GM19239 (cell line): Measurements from ENCODE around the gene DSEL.

ENCODE experiments used
- DNase-seq: peaks from one replicate; pipeline ENCODE4 v3.0.0; 2011; ENCODE audit warnings: low spot score; ENCODE audit not compliant: insufficient read length
- FAIRE-seq: peaks from 2 replicates; lab custom pipeline; 2011; peaks lifted over from hg19 to GRCh38; lab: Jason Lieb, UNC

The DSEL gene

GRCh38 chr18:67516539-67517443 lies at the start of gene DSEL:
Gene DSEL (minus strand): TSS chr18:67516720. CDS start chr18:67514608, 2,112 bp downstream.
- FAIRE-seq: peak; percentile 57

DNA sequence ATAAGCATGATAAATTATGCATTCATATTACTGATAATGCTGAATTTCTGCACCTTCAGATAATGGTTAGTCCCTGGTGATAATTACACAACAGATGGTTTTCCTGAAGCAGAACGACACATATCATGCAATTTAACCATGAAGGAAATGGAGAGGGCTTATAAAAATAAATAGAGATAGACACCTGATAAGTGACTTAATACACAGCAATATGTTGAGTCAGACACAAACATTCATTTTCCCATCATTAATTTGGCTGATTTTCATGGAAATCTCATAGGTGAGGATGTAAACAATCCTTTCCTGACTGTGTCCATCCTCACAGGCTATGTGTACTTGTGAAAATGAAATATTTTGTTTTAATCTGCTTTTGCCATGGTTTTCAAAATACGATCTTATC lies 36.9 kb upstream of the DSEL start:
- DNase-seq: no peak
- no peak for FAIRE-seq

More at GRCh38 chr18:67516539-67517443, at the start of gene DSEL:
- peak; percentile 91 for DNase-seq

- no peak for FAIRE-seq
- DNase-seq: no peak
Measured at GRCh38 chr18:67550872-67551520, 34.5 kb upstream of the DSEL start.

DNA sequence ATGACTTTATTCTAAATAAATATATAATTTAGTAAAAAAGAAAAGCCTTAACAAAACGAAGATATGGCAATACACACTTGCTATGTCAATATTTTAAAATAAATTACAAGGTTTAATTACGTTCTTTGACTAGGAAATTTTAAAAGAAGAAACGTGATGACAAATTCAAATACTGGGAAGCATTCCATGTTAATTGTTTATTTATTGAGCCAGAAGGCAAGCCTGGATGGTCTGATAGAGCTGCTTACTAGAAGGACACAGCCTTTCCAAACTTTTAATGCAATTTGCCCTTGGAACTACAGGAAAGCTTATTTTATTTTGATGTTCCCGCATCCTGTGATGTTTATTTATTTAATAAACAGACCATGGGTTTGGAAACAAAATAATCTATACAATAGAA lies 33.4 kb upstream of the DSEL start:
- DNase-seq (no peak), FAIRE-seq (no peak)

- DNase-seq: no peak
- FAIRE-seq: no peak
Measured at GRCh38 chr18:67545681-67546080, 29.2 kb upstream of the DSEL start.

GRCh38 chr18:67540559-67540958 lies 24.0 kb upstream of the DSEL start:
- DNase-seq: no peak
- no peak for FAIRE-seq

- FAIRE-seq (no peak), DNase-seq (no peak)
Measured at GRCh38 chr18:67531929-67532328, 15.4 kb upstream of the DSEL start.

GRCh38 chr18:67525328-67526099 lies 9.0 kb upstream of the DSEL start:
- DNase-seq (no peak), FAIRE-seq (no peak)

- DNase-seq: no peak
- FAIRE-seq: no peak
Measured at GRCh38 chr18:67520351-67520921, 3.9 kb upstream of the DSEL start.

DNA sequence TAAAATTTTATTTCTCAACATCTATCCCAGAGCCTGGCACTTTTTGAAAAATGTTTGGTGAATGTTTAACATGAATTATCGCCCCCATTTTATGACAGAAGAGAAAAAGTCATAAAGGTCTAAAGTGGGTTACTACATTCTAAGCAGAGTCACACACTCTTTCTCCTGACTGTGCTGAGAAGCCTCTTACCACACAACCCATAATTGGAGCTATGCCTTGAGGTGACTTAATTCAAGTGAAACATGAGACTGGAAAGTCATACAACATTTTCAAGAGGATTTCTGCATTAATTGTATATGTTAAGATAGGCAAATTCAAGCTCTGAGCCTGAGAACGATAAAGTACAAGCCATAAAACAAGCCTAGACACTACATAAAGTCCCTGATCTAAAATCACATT lies 3.1 kb upstream of the DSEL start:
- FAIRE-seq: no peak
- no peak for DNase-seq

- DNase-seq (no peak), FAIRE-seq (no peak)
Measured at GRCh38 chr18:67518566-67518965, 2.0 kb upstream of the DSEL start.

DNA sequence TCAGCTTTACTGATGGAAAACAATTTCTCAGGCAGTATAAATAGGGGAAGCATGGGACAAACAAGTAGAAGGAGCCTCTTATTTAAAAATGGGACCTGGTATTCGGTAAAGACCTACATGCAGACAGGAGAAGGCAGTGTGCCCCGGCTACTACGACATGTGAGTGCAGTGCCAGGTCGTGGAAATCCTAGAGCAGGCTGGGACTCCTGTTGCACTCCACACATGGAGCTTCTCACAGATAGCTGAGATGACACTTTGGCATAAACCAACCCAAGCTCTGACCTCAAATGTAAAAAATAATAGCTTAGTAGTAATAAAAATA lies 885 bp upstream of the DSEL start:
- DNase-seq (no peak), FAIRE-seq (no peak)

DNA sequence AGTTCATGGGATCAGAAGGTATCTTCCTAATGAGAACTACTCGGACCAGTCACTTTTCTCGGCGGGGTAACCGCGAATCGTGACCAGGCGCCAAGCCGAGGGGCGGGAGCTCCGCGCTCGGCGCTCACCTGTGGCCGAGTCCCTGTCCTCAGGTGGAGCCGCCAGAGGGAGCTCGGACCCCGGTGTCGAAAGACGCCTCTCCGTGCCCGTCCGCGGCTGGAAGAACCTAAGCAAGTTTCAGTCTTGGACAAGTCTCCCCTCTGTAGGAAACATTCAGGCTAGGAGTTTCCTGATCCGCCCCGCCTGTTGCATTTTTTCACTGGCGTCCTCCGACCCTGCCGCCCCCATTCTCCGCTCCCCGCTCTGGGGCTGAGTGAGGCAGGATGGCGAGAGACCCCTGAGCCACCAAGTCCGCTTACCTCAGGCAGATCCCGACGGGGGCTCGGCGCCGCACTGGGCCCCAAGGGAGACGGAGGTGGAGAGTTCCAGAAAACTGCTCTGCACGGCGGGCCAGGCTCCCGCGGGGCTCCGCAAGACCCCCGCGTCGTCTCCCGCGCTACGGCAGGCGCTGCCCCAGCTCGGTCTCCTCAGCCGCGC lies 480 bp downstream of the DSEL start:
- FAIRE-seq (no peak), DNase-seq (peak; percentile 12)

GRCh38 chr18:67514901-67515540 lies 1.5 kb downstream of the DSEL start:
- DNase-seq: no peak
- no peak for FAIRE-seq

- no peak for FAIRE-seq
- no peak for DNase-seq
Measured at GRCh38 chr18:67514465-67514864, 2.1 kb downstream of the DSEL start.

GRCh38 chr18:67513280-67513679 lies 3.2 kb downstream of the DSEL start:
- FAIRE-seq: no peak
- no peak for DNase-seq

DNA sequence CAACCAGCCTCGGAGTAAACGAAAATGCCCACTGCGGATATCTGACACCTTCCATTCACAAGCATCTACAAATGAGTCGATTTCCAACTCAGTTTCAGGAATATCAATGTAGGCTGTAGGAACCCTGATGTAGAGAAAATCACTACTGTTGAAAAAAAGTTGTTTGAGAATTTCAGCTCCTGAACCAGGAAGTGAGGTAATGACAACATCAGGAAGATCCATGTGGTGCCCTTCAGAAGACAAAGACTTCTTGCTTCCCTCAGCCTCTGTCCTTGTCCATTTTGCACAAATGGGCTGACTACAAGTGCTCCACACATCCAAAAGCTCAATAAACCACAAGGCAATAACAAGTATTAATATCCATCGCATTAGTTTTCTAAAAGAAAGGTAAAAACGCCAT lies 4.7 kb downstream of the DSEL start:
- DNase-seq: no peak
- FAIRE-seq: no peak

DNA sequence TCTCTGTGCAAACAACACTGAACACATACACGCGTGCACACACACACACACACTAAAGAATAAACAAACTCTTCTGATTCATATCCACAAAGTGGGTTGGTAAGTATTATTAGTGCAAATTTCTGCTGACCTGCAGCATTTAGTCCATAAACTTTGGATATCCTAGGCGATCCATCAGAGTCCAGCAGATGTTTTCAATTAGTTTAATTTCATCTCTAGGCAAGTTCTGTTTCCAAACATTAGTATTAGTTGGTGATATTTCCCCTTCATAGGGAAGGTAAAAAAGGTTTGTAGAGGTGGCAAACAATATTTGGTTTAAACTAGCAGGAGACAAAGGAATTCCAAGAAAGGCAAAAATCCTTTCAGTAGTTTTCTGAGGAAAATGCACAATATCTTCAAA lies 5.7 kb downstream of the DSEL start:
- FAIRE-seq (no peak), DNase-seq (no peak)

GRCh38 chr18:67509741-67510391 lies 6.7 kb downstream of the DSEL start:
- DNase-seq: no peak
- FAIRE-seq: no peak
